ENCODE results near the gene PIGH.

DNA sequence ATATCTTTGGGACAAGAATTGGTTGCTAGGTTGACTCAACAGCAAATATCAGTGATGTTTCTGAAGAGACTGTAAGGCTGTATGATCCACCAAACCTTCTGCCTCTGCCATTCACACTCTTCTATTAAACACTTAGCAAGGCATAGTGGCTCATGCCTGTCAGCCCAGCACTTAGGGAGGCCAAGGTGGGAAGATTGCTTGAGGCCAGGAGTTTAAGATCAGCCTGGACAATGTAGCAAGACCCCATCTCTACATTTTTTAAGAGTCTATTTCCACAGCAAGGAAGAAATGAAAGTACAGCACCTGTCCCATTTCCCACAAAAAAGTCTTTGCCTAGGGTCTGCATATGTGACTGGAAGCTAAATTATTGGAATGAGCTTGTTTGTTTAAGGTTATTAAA is 27.5 kb upstream of the PIGH start:
- TF ChIP-seq CTCF (IDR thresholded peaks at IDR 0.05; ENCODE audit: low read depth, low read length) = no peak
- TF ChIP-seq EZH2phosphoT487 (IDR thresholded peaks at IDR 0.05; ENCODE audit: low read depth) = no peak
